Raji (cell line): ENCODE results near the gene AAK1.

Experiments
- POLR2A ChIP-seq: IDR thresholded peaks from 2 replicates; pipeline ENCODE4 v1.6.1; 2011; ENCODE audit warnings: low read depth, low read length, control low read depth; ENCODE audit not compliant: insufficient read depth

The AAK1 gene

DNA sequence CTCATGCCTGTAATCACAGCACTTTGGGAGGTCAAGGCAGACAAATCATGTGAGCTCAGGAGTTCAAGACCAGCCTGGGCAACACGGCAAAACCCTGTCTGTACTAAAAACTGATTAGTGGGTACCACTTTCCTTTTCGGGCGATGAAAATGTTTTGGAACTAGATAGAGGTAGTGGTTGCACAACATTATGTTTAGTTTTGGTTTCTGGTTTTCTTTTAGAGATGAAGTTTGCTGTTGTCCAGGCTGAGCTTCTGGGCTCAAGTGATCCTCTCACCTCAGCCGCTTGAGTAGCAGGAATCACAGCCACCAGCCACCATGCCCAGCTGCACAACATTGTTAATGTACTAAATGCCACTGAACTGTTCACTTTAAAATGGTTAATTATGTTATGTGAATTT, 27.6 kb downstream of the AAK1 start:
- TF ChIP-seq POLR2A = no peak

DNA sequence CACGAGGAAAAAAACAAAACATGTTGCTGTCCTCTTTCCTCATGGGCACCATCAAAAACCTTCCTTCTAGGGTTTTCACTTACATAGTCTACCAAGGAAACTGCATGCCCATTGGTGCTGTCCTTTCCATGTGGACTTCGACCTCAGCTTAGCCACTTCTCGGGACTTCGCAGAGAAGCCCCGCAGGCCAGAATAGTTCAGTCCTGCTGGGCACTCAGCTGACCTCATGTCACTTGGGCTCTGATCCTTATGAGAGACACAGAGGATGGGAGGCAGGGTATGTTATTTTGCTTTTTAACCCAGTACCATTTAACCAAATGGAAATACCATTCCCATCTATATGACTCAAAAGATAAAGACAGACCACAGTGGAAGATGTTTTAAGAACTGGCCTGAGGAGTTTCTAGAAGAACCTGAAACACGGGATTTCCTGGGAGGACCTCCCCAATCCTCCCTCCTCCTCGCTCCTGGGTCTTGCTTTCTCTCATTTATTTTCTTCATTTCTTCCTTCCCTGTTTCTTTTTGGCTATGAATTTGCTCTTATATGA, 28.4 kb downstream of the AAK1 start:
- TF ChIP-seq POLR2A = no peak

DNA sequence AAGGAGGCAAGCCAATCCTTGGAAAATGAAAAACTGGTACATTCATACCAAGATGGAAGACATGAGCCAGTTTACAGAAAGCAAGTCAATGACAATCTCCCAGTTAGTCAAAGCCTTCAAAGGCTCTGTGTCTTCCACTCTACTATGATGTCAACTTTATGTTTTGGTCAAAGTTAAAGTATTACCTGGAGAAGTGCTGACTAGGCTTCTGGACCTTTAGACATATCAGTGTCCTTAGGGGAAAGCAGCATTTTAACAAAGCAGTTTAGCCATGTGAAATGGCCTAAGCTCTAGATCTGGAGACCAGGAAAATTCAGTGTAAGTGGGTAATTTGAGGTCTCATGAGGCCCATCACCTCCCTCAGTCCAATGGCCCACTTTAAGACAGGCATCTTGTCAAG, 30.8 kb downstream of the AAK1 start:
- TF ChIP-seq POLR2A = no peak

- no peak for TF ChIP-seq POLR2A
These were observed 31.3 kb downstream of the AAK1 start for GRCh38 chr2:69612200-69612599.

GRCh38 chr2:69608109-69608508, 35.4 kb downstream of the AAK1 start:
- no peak for TF ChIP-seq POLR2A

DNA sequence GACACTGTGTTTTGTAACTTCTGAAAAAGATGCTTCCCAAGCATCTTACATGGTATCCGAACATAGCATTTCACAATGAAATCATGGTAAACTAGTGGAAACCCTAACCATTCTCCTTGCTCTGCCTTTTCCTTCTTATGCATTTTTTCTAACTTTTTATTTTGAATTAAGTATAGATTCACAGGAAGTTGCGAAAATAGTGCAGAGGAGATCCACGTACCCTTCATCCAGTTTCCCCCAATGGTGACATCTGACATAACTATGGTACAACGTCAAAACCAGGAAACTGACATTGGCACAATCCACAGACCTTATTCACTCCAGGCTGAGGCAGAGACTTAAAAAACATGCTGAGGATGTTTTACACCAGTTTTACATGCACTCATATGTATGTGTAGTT, 38.3 kb downstream of the AAK1 start:
- TF ChIP-seq POLR2A = no peak

DNA sequence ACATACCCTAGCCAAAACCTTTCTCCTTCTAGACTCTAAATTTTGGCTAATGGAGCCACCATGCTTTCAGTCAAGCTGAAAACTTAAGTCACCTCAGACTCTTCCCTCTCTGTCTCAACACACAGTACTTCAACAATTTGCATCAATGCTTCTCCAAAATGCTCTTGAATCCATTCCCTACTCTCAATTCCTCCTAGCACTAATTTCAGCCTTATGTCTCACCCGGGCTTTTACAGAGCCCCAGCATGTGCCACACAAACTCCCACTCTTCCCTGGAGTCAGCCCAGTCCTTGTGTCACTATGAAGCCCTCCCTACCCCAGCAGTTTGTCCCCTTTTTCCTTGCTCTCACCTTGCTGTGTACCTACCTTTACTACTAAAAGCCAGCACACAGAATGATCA, 38.7 kb downstream of the AAK1 start:
- TF ChIP-seq POLR2A = no peak

GRCh38 chr2:69604026-69604678, 39.4 kb downstream of the AAK1 start:
- TF ChIP-seq POLR2A = no peak

DNA sequence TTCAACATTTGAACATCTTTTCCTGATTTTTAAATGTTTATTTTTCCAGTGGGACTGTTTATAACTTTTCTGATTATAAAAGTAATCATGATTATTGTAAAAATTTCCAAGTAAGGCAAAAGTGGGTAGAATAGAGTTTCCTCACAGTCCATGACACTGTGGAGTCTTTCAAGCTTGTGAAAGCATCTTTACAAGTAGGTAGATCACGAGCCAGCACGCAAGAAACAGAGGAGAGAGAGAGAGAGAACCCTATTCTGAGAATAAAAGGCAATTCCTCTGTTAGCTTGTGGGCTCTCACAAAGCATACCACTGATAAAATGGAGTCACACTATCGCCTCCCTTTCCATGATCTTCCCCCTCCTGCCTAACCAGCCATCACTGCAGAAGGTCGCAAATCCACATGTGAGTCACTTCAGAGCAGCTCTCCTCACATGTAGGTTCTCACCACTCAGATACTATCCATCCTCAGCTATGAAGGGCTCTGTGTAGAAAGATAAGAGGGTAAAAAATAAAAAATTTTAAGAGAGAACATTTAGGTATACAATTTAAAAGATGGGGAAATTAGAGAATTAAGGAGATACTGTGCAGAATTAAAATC, 40.3 kb downstream of the AAK1 start:
- TF ChIP-seq POLR2A = no peak

DNA sequence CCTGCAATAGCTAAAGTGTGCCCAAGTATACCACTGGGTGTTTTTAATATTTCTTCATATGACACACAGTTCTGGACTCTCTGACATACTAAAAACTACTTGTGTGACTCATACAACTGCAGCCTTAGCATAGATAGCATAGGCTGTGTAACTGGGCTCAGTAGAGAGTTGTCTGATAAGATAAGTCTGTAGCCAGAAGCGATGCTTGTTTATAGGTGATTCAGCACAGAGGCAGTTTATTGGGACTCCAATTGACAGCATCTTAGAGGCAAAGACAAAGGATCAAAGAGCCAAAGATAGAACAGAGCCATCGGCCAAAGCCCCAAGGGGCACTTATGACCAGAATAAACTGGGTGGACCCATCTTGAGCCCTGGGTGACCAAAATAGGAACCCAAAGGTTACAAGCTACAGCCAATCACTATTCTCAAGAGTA, 42.3 kb downstream of the AAK1 start:
- no peak for TF ChIP-seq POLR2A

GRCh38 chr2:69600425-69600824, 43.1 kb downstream of the AAK1 start:
- no peak for TF ChIP-seq POLR2A

GRCh38 chr2:69597843-69598610, 45.5 kb downstream of the AAK1 start:
- TF ChIP-seq POLR2A = no peak

DNA sequence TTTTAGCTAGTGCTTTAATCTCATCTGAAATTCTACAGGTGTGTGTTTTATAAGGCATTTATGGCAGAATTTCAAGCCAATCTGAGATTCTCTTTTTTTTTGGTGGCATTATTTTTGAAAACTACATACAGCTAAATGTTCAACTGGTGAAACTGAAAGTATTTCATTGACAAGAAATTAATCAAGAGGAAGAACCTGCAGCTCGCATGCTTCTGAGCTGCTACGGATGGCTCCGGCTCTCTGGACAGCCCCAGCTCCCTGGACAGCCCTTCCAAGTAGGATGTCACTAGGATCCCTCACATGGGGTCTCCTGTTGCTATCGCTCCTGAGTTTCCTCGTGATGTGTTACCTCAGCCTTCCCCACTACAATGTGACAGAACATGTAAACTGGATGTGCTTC, 46.4 kb downstream of the AAK1 start:
- TF ChIP-seq POLR2A = no peak

DNA sequence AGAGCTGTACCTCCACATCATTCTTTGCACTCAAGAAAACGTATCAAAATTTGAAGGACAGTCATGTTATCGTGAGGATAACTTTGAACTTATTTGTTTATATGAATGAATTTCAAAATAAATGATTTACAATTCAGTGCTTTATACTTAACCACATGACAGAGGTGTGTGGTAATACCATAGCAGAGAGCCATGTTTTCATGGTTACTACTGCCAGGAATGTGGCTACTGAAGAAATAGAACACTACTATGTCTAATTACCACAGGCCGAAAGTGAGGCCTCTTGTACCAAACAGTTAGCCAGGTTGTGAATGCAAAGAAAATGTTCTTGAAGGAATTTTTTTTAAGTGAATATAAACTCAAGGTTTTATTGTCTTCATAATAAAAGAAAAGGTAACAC, 49.2 kb downstream of the AAK1 start:
- TF ChIP-seq POLR2A = no peak

- no peak for TF ChIP-seq POLR2A
These were observed 51.0 kb downstream of the AAK1 start for GRCh38 chr2:69592511-69592910.
